ENCODE data around the gene UBE2R2.

The UBE2R2 gene

GRCh38 chr9:33878691-33879366, 61.9 kb downstream of the UBE2R2 start:
- H3K27ac Mint-ChIP-seq, result peak overlapping the region; percentile 6
- H3K36me3 Mint-ChIP-seq (ENCODE audit: low read depth), result peaks cover 8% of the 10 kb centered on the region
- H3K4me3 Mint-ChIP-seq, result no peak overlapping the region
- peaks cover 61% of the 10 kb centered on the region for H3K4me1 Mint-ChIP-seq (ENCODE audit: low read depth)
- no peaks in the 10 kb centered on the region for H3K9me3 Mint-ChIP-seq
- no peaks in the 10 kb centered on the region for H3K27me3 Mint-ChIP-seq

GRCh38 chr9:33880211-33881089, 63.5 kb downstream of the UBE2R2 start:
- Mint-ChIP-seq H3K36me3 (ENCODE audit: low read depth) (peaks cover 8% of the 10 kb centered on the region), H3K27ac (peak overlapping the region; percentile 96), H3K9me3 (no peaks in the 10 kb centered on the region), H3K4me1 (ENCODE audit: low read depth) (peaks cover 76% of the 10 kb centered on the region), H3K4me3 (peak overlapping the region; percentile 50), H3K27me3 (no peaks in the 10 kb centered on the region)

- Mint-ChIP-seq H3K4me1 (ENCODE audit: low read depth) (peaks cover 75% of the 10 kb centered on the region), H3K36me3 (ENCODE audit: low read depth) (peaks cover 9% of the 10 kb centered on the region), H3K9me3 (no peaks in the 10 kb centered on the region), H3K4me3 (peak overlapping the region; percentile 50), H3K27ac (peak overlapping the region; percentile 96), H3K27me3 (no peaks in the 10 kb centered on the region)
These were observed 64.7 kb downstream of the UBE2R2 start for GRCh38 chr9:33881635-33882034.

- Mint-ChIP-seq H3K27me3 (no peaks in the 10 kb centered on the region), H3K9me3 (no peaks in the 10 kb centered on the region), H3K4me3 (no peak overlapping the region)
These were observed 68.1 kb downstream of the UBE2R2 start for GRCh38 chr9:33884856-33885701.

GRCh38 chr9:33885948-33886347, 69.0 kb downstream of the UBE2R2 start:
- H3K27ac Mint-ChIP-seq, result no peak overlapping the region
- H3K9me3 Mint-ChIP-seq, result no peaks in the 10 kb centered on the region
- peaks cover 43% of the 10 kb centered on the region for H3K4me1 Mint-ChIP-seq (ENCODE audit: low read depth)
- H3K4me3 Mint-ChIP-seq, result no peak overlapping the region
- H3K36me3 Mint-ChIP-seq (ENCODE audit: low read depth), result peaks cover 21% of the 10 kb centered on the region
- H3K27me3 Mint-ChIP-seq, result no peaks in the 10 kb centered on the region

More at GRCh38 chr9:33884856-33885701, 68.1 kb downstream of the UBE2R2 start:
- Mint-ChIP-seq H3K27ac (peak overlapping the region; percentile 32), H3K4me1 (ENCODE audit: low read depth) (peaks cover 51% of the 10 kb centered on the region), H3K36me3 (ENCODE audit: low read depth) (peaks cover 24% of the 10 kb centered on the region)

GRCh38 chr9:33893861-33894260, 76.9 kb downstream of the UBE2R2 start:
- peaks cover 17% of the 10 kb centered on the region for H3K36me3 Mint-ChIP-seq (ENCODE audit: low read depth)
- H3K9me3 Mint-ChIP-seq, result no peaks in the 10 kb centered on the region
- no peak overlapping the region for H3K4me3 Mint-ChIP-seq
- H3K27ac Mint-ChIP-seq, result no peak overlapping the region
- H3K4me1 Mint-ChIP-seq (ENCODE audit: low read depth), result peaks cover 2% of the 10 kb centered on the region
- H3K27me3 Mint-ChIP-seq, result no peaks in the 10 kb centered on the region

GRCh38 chr9:33894316-33894715, 77.4 kb downstream of the UBE2R2 start:
- Mint-ChIP-seq H3K27ac (no peak overlapping the region), H3K4me1 (ENCODE audit: low read depth) (peaks cover 2% of the 10 kb centered on the region), H3K27me3 (no peaks in the 10 kb centered on the region), H3K9me3 (no peaks in the 10 kb centered on the region), H3K4me3 (no peak overlapping the region), H3K36me3 (ENCODE audit: low read depth) (peaks cover 17% of the 10 kb centered on the region)

GRCh38 chr9:33903157-33903780, 86.3 kb downstream of the UBE2R2 start:
- Mint-ChIP-seq H3K36me3 (ENCODE audit: low read depth) (peaks cover 56% of the 10 kb centered on the region), H3K27ac (no peak overlapping the region), H3K4me1 (ENCODE audit: low read depth) (peaks cover 11% of the 10 kb centered on the region), H3K27me3 (no peaks in the 10 kb centered on the region), H3K4me3 (no peak overlapping the region), H3K9me3 (no peaks in the 10 kb centered on the region)

GRCh38 chr9:33905137-33905536, 88.2 kb downstream of the UBE2R2 start:
- Mint-ChIP-seq H3K4me3 (no peak overlapping the region), H3K4me1 (ENCODE audit: low read depth) (peaks cover 11% of the 10 kb centered on the region)

GRCh38 chr9:33906769-33907168, 89.8 kb downstream of the UBE2R2 start:
- Mint-ChIP-seq H3K4me3 (no peak overlapping the region), H3K4me1 (ENCODE audit: low read depth) (peaks cover 11% of the 10 kb centered on the region), H3K27ac (no peak overlapping the region), H3K9me3 (no peaks in the 10 kb centered on the region), H3K27me3 (no peaks in the 10 kb centered on the region), H3K36me3 (ENCODE audit: low read depth) (peaks cover 45% of the 10 kb centered on the region)

More at GRCh38 chr9:33905137-33905536, 88.2 kb downstream of the UBE2R2 start:
- peaks cover 57% of the 10 kb centered on the region for H3K36me3 Mint-ChIP-seq (ENCODE audit: low read depth)
- no peaks in the 10 kb centered on the region for H3K9me3 Mint-ChIP-seq
- H3K27me3 Mint-ChIP-seq, result no peaks in the 10 kb centered on the region
- H3K27ac Mint-ChIP-seq, result no peak overlapping the region

GRCh38 chr9:33907347-33907746, 90.4 kb downstream of the UBE2R2 start:
- Mint-ChIP-seq H3K9me3 (no peaks in the 10 kb centered on the region), H3K27ac (no peak overlapping the region), H3K27me3 (no peaks in the 10 kb centered on the region), H3K36me3 (ENCODE audit: low read depth) (peaks cover 45% of the 10 kb centered on the region), H3K4me3 (no peak overlapping the region), H3K4me1 (ENCODE audit: low read depth) (peaks cover 11% of the 10 kb centered on the region)

GRCh38 chr9:33908114-33908513, 91.2 kb downstream of the UBE2R2 start:
- Mint-ChIP-seq H3K4me3 (no peak overlapping the region), H3K4me1 (ENCODE audit: low read depth) (peaks cover 11% of the 10 kb centered on the region), H3K27me3 (no peaks in the 10 kb centered on the region), H3K9me3 (no peaks in the 10 kb centered on the region), H3K27ac (no peak overlapping the region), H3K36me3 (ENCODE audit: low read depth) (peaks cover 45% of the 10 kb centered on the region)

GRCh38 chr9:33908749-33909148, 91.8 kb downstream of the UBE2R2 start:
- Mint-ChIP-seq H3K4me3 (no peak overlapping the region), H3K36me3 (ENCODE audit: low read depth) (peaks cover 43% of the 10 kb centered on the region), H3K27me3 (no peaks in the 10 kb centered on the region), H3K9me3 (no peaks in the 10 kb centered on the region), H3K27ac (no peak overlapping the region), H3K4me1 (ENCODE audit: low read depth) (peaks cover 4% of the 10 kb centered on the region)

GRCh38 chr9:33913541-33913940, 96.6 kb downstream of the UBE2R2 start:
- H3K9me3 Mint-ChIP-seq, result no peaks in the 10 kb centered on the region
- H3K27me3 Mint-ChIP-seq, result no peaks in the 10 kb centered on the region
- no peak overlapping the region for H3K27ac Mint-ChIP-seq
- peaks cover 52% of the 10 kb centered on the region for H3K36me3 Mint-ChIP-seq (ENCODE audit: low read depth)
- H3K4me3 Mint-ChIP-seq, result no peak overlapping the region
- no peaks in the 10 kb centered on the region for H3K4me1 Mint-ChIP-seq (ENCODE audit: low read depth)
